ENCODE results near the gene ADAMTS20.

GRCh38 chr12:43329375-43329774, 222.6 kb downstream of the ADAMTS20 start:
- no peak for TF ChIP-seq CTCF (IDR thresholded peaks at IDR 0.05)
- no peak for TF ChIP-seq POLR2A (IDR thresholded peaks at IDR 0.05)
- TF ChIP-seq POLR2AphosphoS5 (IDR thresholded peaks at IDR 0.05), result no peak
